IgD-negative memory B cell (primary cell): ENCODE results near the gene HOXB2. TPM values are rescaled to one million over a fixed set of nuclear protein-coding genes. Genes with fewer than 3 reads are reported as not detected.
A peak's percentile ranks its signal among the peaks of the same experiment; 100 is the strongest.

Experiments
- H3K27ac Mint-ChIP-seq, 3 donors: one replicate each; pipeline ENCODE4 v1.8.0; 2020 to 2022; ENCODE audit warnings: mild to moderate bottlenecking in 3 of 3, mixed read lengths in 3 of 3, moderate library complexity in 1 of 3
- H3K27me3 Mint-ChIP-seq: one replicate; pipeline ENCODE4 v1.8.0; 2021; ENCODE audit warnings: mixed read lengths
- H3K36me3 Mint-ChIP-seq: one replicate; pipeline ENCODE4 v1.8.0; 2020; ENCODE audit warnings: mild to moderate bottlenecking, mixed read lengths
- H3K4me1 Mint-ChIP-seq, 3 donors: one replicate each; pipeline ENCODE4 v1.8.0; 2020 to 2022; ENCODE audit warnings: mixed read lengths in 3 of 3, mild to moderate bottlenecking in 1 of 3
- H3K4me3 Mint-ChIP-seq, 4 donors: one replicate each; pipeline ENCODE4 v1.8.0; 2020 to 2022; ENCODE audit warnings: mild to moderate bottlenecking in 4 of 4, mixed read lengths in 4 of 4, moderate library complexity in 3 of 4
- H3K9me3 Mint-ChIP-seq, 3 donors: one replicate each; pipeline ENCODE4 v1.8.0; 2020 to 2021; ENCODE audit warnings: mixed read lengths in 3 of 3, mild to moderate bottlenecking in 1 of 3
- polyA plus RNA-seq: library from polyadenylated mRNA; unstranded; fragments of 300-500 nt; fragmentation: Illumina TruSeq; gene quantifications from one replicate; pipeline ENCODE4 v1.2.3, GENCODE V29; 2021

The HOXB2 gene
- polyA plus RNA-seq, 1 donor from 2014 or later: 0.94 TPM

- Mint-ChIP-seq H3K4me3 (no peak overlapping the region), H3K36me3 (peaks cover 2% of the 10 kb centered on the region), H3K9me3 (peaks cover 0 to 1% (median 0%) of the 10 kb centered on the region in 3 donors), H3K27ac (no peak overlapping the region), H3K27me3 (peaks cover 8% of the 10 kb centered on the region), H3K4me1 (no peaks in the 10 kb centered on the region)
Observed at GRCh38 chr17:48564188-48565021, 19.5 kb upstream of the HOXB2 start.

DNA sequence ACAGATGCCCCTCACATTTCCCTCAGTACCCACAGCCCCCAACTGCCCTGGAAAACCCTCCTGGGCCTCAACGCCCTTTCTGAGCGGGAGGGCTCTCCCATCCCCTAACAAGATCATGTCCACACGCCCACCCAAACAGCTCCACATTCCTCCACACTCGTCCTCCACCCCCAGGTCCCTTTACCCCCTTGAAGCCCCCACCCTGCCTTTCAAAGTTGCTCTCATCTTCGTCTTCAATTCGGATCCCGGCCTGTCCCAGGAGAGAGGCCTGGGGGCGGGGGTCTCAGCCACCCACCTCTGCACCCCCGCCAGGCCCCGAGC is 18.9 kb upstream of the HOXB2 start:
- Mint-ChIP-seq H3K27me3 (peaks cover 8% of the 10 kb centered on the region), H3K4me1 (no peaks in the 10 kb centered on the region), H3K27ac (no peak overlapping the region), H3K36me3 (no peaks in the 10 kb centered on the region), H3K9me3 (no peaks in the 10 kb centered on the region), H3K4me3 (no peak overlapping the region)

DNA sequence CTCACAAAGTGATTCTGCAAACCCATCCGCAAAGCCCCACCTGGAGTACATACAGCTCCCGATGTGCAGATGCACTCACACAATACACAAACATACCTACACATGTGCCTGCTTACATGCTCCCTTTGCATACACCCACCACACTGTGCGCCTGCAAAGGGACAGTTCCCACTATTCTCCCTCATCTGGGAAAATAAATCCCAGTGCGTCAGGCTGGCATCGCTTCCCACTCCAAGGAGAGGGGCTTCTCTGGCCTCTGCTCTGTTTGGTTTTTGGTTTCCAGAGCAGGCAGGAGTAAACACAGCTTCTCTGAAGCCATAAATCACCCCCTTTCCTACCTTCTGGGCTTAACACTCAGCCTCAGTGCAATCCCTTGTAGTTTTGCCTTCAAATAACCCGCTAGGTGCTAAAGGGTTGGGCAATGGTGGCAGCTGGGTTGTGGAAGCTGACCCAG is 18.5 kb upstream of the HOXB2 start:
- Mint-ChIP-seq H3K27ac (peak overlapping the region in 1 of 3 donors; percentile 49), H3K36me3 (no peaks in the 10 kb centered on the region), H3K4me3 (no peak overlapping the region), H3K9me3 (no peaks in the 10 kb centered on the region), H3K27me3 (peaks cover 11% of the 10 kb centered on the region), H3K4me1 (no peaks in the 10 kb centered on the region)

GRCh38 chr17:48562934-48563333 is 18.0 kb upstream of the HOXB2 start:
- H3K36me3 Mint-ChIP-seq: no peaks in the 10 kb centered on the region
- H3K4me3 Mint-ChIP-seq: no peak overlapping the region
- peak overlapping the region in 1 of 3 donors; percentile 49 for H3K27ac Mint-ChIP-seq
- H3K9me3 Mint-ChIP-seq: no peaks in the 10 kb centered on the region
- H3K4me1 Mint-ChIP-seq: no peaks in the 10 kb centered on the region
- peaks cover 14% of the 10 kb centered on the region for H3K27me3 Mint-ChIP-seq

DNA sequence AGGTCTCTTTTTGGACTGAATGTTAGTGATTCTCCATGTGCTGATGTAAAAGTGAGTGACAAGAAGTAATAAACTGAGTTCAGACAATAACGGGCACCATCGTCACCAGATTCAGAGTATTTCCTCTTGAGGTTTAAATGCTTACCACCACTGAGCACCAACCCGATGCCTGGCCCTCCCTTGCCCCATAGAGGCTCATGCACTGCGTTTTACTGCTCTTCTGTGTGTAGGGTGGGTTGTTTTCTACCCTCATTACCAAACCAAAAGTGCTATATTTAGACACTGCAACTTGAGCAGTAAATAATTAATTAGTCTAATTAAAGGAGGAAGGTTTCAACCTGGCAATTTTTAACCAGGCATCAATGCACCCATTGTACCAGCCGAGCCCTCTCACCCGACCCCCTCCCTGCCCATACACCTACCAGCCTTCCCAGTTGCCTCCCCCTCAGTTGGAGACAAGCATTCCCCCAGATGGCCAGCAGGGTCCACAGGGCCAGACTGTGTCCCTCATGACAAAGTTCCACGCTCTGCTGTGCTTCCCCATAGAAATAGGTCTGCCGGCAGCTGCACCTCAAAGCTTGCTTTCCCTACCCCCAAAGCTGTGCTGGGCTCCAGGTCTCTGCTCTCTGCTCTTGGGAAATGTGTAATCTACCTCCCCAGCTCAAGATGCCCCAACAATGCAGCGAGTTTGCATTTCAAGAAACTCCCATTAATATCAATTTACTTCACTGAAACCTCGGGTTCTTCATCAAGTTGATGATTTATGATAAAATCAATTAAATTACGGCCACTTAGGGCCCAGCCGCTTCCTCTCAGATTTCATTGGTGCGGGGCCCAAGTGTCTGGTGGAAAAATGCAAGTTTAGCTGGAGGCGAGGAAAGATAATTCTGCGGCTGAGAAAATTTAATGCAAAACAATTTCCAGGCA is 17.2 kb upstream of the HOXB2 start:
- no peaks in the 10 kb centered on the region for H3K4me1 Mint-ChIP-seq
- H3K27ac Mint-ChIP-seq: no peak overlapping the region
- no peaks in the 10 kb centered on the region for H3K9me3 Mint-ChIP-seq
- H3K36me3 Mint-ChIP-seq: no peaks in the 10 kb centered on the region
- H3K4me3 Mint-ChIP-seq: no peak overlapping the region
- peaks cover 15% of the 10 kb centered on the region for H3K27me3 Mint-ChIP-seq

- Mint-ChIP-seq H3K4me1 (peaks cover 0 to 2% (median 1%) of the 10 kb centered on the region in 3 donors), H3K27ac (no peak overlapping the region), H3K4me3 (no peak overlapping the region), H3K27me3 (peaks cover 17% of the 10 kb centered on the region), H3K36me3 (no peaks in the 10 kb centered on the region), H3K9me3 (no peaks in the 10 kb centered on the region)
Observed at GRCh38 chr17:48559840-48560817, 15.2 kb upstream of the HOXB2 start.

GRCh38 chr17:48559122-48559839 is 14.4 kb upstream of the HOXB2 start:
- no peak overlapping the region for H3K27ac Mint-ChIP-seq
- H3K36me3 Mint-ChIP-seq: no peaks in the 10 kb centered on the region
- peaks cover 17% of the 10 kb centered on the region for H3K27me3 Mint-ChIP-seq

GRCh38 chr17:48558831-48559121 is 13.9 kb upstream of the HOXB2 start:
- H3K4me3 Mint-ChIP-seq: no peak overlapping the region
- H3K36me3 Mint-ChIP-seq: no peaks in the 10 kb centered on the region
- no peaks in the 10 kb centered on the region for H3K9me3 Mint-ChIP-seq
- H3K4me1 Mint-ChIP-seq: peaks cover 0 to 2% (median 1%) of the 10 kb centered on the region in 3 donors
- H3K27ac Mint-ChIP-seq: no peak overlapping the region
- H3K27me3 Mint-ChIP-seq: peaks cover 17% of the 10 kb centered on the region

More at GRCh38 chr17:48559122-48559839, 14.4 kb upstream of the HOXB2 start:
- Mint-ChIP-seq H3K4me1 (peaks cover 0 to 2% (median 1%) of the 10 kb centered on the region in 3 donors), H3K4me3 (no peak overlapping the region), H3K9me3 (no peaks in the 10 kb centered on the region)

GRCh38 chr17:48558057-48558830 is 13.3 kb upstream of the HOXB2 start:
- H3K4me3 Mint-ChIP-seq: peak overlapping the region in 1 of 4 donors; percentile 12
- H3K36me3 Mint-ChIP-seq: no peaks in the 10 kb centered on the region
- no peak overlapping the region for H3K27ac Mint-ChIP-seq
- H3K27me3 Mint-ChIP-seq: peaks cover 19% of the 10 kb centered on the region
- H3K4me1 Mint-ChIP-seq: peaks cover 0 to 2% (median 1%) of the 10 kb centered on the region in 3 donors
- H3K9me3 Mint-ChIP-seq: no peaks in the 10 kb centered on the region

- H3K4me1 Mint-ChIP-seq: peaks cover 0 to 2% (median 1%) of the 10 kb centered on the region in 3 donors
- H3K27ac Mint-ChIP-seq: no peak overlapping the region
- H3K4me3 Mint-ChIP-seq: no peak overlapping the region
- peaks cover 3% of the 10 kb centered on the region for H3K36me3 Mint-ChIP-seq
- H3K27me3 Mint-ChIP-seq: peaks cover 20% of the 10 kb centered on the region
- H3K9me3 Mint-ChIP-seq: no peaks in the 10 kb centered on the region
Observed at GRCh38 chr17:48556576-48557401, 11.9 kb upstream of the HOXB2 start.

GRCh38 chr17:48556229-48556575 is 11.3 kb upstream of the HOXB2 start:
- Mint-ChIP-seq H3K9me3 (no peaks in the 10 kb centered on the region), H3K27ac (no peak overlapping the region), H3K36me3 (peaks cover 3% of the 10 kb centered on the region), H3K27me3 (peaks cover 20% of the 10 kb centered on the region), H3K4me3 (peak overlapping the region in 1 of 4 donors; percentile 54), H3K4me1 (peaks cover 0 to 2% (median 1%) of the 10 kb centered on the region in 3 donors)

GRCh38 chr17:48555258-48556228 is 10.6 kb upstream of the HOXB2 start:
- Mint-ChIP-seq H3K36me3 (peaks cover 3% of the 10 kb centered on the region), H3K27ac (no peak overlapping the region), H3K4me1 (peaks cover 0 to 2% (median 1%) of the 10 kb centered on the region in 3 donors), H3K27me3 (peaks cover 20% of the 10 kb centered on the region), H3K9me3 (no peaks in the 10 kb centered on the region), H3K4me3 (peak overlapping the region in 3 of 4 donors; percentile 66 to 82 (median 79))
